ENCODE data around the gene NAV1. TPM values are rescaled to one million over a fixed set of nuclear protein-coding genes. Genes with fewer than 3 reads are reported as not detected.

The NAV1 gene
- polyA plus RNA-seq, 1 donor (not counting 4 experiments of a cell fraction or from before 2014, with no cell fraction given), result 13.2 TPM

GRCh38 chr1:201573030-201573429 lies 34.1 kb downstream of the NAV1 start:
- no peaks in the 10 kb centered on the region for H3K9me3 ChIP-seq (ENCODE audit: control insufficient read depth, low read depth, low read length)
- H3K4me1 ChIP-seq (ENCODE audit: control insufficient read depth, extremely low read depth, insufficient read depth, low read length), result no peaks in the 10 kb centered on the region
- H3K27me3 ChIP-seq (ENCODE audit: control insufficient read depth, extremely low read depth, insufficient read depth, low read length), result peaks cover 14% of the 10 kb centered on the region
- dilution Hi-C loops (cut with MboI; ENCODE audit: extremely low pct_ligation_motif_present, low sequenced_read_pairs), result loop anchor here (25.0 kb wide), 2 partner anchors 114 to 214 kb away; no protein-coding TSS in a partner anchor
- no peak for DNase-seq (ENCODE audit: low read depth, low spot score)
- FAIRE-seq, result no peak
- no peaks in the 10 kb centered on the region for H3K9me1 ChIP-seq (ENCODE audit: control insufficient read depth, extremely low read depth, insufficient read depth, low read length)
- H3K4me3 ChIP-seq (ENCODE audit: control insufficient read depth in 2 of 3, extremely low read depth in 1 of 3, insufficient read depth in 2 of 3, low read depth in 1 of 3, low read length in 3 of 3), result no peak overlapping the region
- TF ChIP-seq EZH2 (IDR thresholded peaks at IDR 0.05; ENCODE audit: low read length) (no peak), CTCF (optimal IDR thresholded peaks at IDR 0.05 in 1 of 3, IDR thresholded peaks at IDR 0.05 in 1 of 3, conservative IDR thresholded peaks at IDR 0.05 in 1 of 3; ENCODE audit: extremely low read depth in 1 of 3, insufficient read depth in 2 of 3, low read length in 3 of 3) (no peak)
- H2AFZ ChIP-seq (ENCODE audit: control insufficient read depth, low read length), result no peak overlapping the region
- H3K4me2 ChIP-seq (ENCODE audit: control insufficient read depth, extremely low read depth, insufficient read depth, low read depth, low read length), result no peak overlapping the region
- H3K36me3 ChIP-seq (ENCODE audit: control insufficient read depth in 2 of 2, extremely low read depth in 1 of 2, insufficient read depth in 2 of 2, low read length in 2 of 2), result no peaks in the 10 kb centered on the region
- H3K79me2 ChIP-seq (ENCODE audit: control insufficient read depth, insufficient read depth, low read length), result no peaks in the 10 kb centered on the region
- no peaks in the 10 kb centered on the region for H4K20me1 ChIP-seq (ENCODE audit: control insufficient read depth, extremely low read depth, insufficient read depth, low read length)
- no peak overlapping the region for H3K9ac ChIP-seq (ENCODE audit: control insufficient read depth, extremely low read depth, insufficient read depth, low read length)
- H3K27ac ChIP-seq (ENCODE audit: control insufficient read depth, insufficient read depth, low read length), result no peak overlapping the region

- Histone ChIP-seq H3K4me3 (ENCODE audit: control insufficient read depth in 2 of 3, extremely low read depth in 1 of 3, insufficient read depth in 2 of 3, low read depth in 1 of 3, low read length in 3 of 3) (no peak overlapping the region), H3K36me3 (ENCODE audit: control insufficient read depth in 2 of 2, extremely low read depth in 1 of 2, insufficient read depth in 2 of 2, low read length in 2 of 2) (no peaks in the 10 kb centered on the region), H2AFZ (ENCODE audit: control insufficient read depth, low read length) (no peak overlapping the region), H3K9ac (ENCODE audit: control insufficient read depth, extremely low read depth, insufficient read depth, low read length) (no peak overlapping the region), H3K79me2 (ENCODE audit: control insufficient read depth, insufficient read depth, low read length) (no peaks in the 10 kb centered on the region), H3K9me3 (ENCODE audit: control insufficient read depth, low read depth, low read length) (no peaks in the 10 kb centered on the region), H4K20me1 (ENCODE audit: control insufficient read depth, extremely low read depth, insufficient read depth, low read length) (no peaks in the 10 kb centered on the region), H3K27me3 (ENCODE audit: control insufficient read depth, extremely low read depth, insufficient read depth, low read length) (peaks cover 18% of the 10 kb centered on the region), H3K4me1 (ENCODE audit: control insufficient read depth, extremely low read depth, insufficient read depth, low read length) (no peaks in the 10 kb centered on the region), H3K27ac (ENCODE audit: control insufficient read depth, insufficient read depth, low read length) (no peak overlapping the region), H3K9me1 (ENCODE audit: control insufficient read depth, extremely low read depth, insufficient read depth, low read length) (no peaks in the 10 kb centered on the region), H3K4me2 (ENCODE audit: control insufficient read depth, extremely low read depth, insufficient read depth, low read depth, low read length) (no peak overlapping the region)
- TF ChIP-seq CTCF (optimal IDR thresholded peaks at IDR 0.05 in 1 of 3, IDR thresholded peaks at IDR 0.05 in 1 of 3, conservative IDR thresholded peaks at IDR 0.05 in 1 of 3; ENCODE audit: extremely low read depth in 1 of 3, insufficient read depth in 2 of 3, low read length in 3 of 3), result no peak
- TF ChIP-seq EZH2 (IDR thresholded peaks at IDR 0.05; ENCODE audit: low read length), result no peak
- dilution Hi-C loops (cut with MboI; ENCODE audit: extremely low pct_ligation_motif_present, low sequenced_read_pairs), result loop anchor here (25.0 kb wide), 2 partner anchors 113 to 213 kb away; no protein-coding TSS in a partner anchor
- FAIRE-seq (no peak), DNase-seq (ENCODE audit: low read depth, low spot score) (no peak)
These were observed 35.0 kb downstream of the NAV1 start for GRCh38 chr1:201573923-201574322.
